Astrocyte (in vitro differentiated cells and primary cell): ENCODE data around the gene ADCY2.

Experiments used
- CTCF ChIP-seq: IDR thresholded peaks from 2 replicates; pipeline ENCODE4 v1.5.1; 2011; ENCODE audit warnings: low read depth, mild to moderate bottlenecking, inconsistent platforms, low read length, moderate library complexity; ENCODE audit not compliant: insufficient read depth
- EZH2 ChIP-seq: IDR thresholded peaks from 2 replicates; pipeline ENCODE4 v1.6.1; 2012; ENCODE audit warnings: mild to moderate bottlenecking, low read length, inconsistent platforms; ENCODE audit not compliant: insufficient read depth

- no peak for TF ChIP-seq CTCF
- no peak for TF ChIP-seq EZH2
Measured at GRCh38 chr5:7851240-7851592, 455.3 kb downstream of the ADCY2 start.
